GM21381 (cell line): ENCODE measurements around the gene DUSP3.

ENCODE experiments used
- ATAC-seq: cut with Tn5 transposase; IDR thresholded peaks from one replicate; pipeline ENCODE4 v1.9.1; 2021; ENCODE audit warnings: mild to moderate bottlenecking, moderate library complexity; ENCODE audit not compliant: unreplicated experiment

Gene DUSP3

DNA sequence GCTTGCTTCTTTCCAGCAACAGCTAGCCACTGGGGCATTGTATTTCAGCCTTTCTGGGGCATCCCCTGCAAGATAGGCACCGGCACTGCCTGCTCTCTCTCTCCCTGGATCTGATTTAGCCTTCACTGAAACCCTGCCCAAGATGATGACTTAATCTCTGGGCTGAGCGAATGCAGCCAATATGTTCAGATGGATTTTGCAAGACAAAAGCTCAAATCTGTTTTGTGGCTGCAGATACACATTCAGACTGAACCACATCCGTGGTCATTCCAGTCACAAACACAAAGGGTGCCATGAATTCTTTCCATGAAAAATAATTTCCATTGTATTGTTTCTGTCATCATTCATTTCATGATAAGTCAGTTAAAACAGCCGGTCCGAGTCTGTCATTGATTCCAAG, 44.4 kb downstream of the DUSP3 start:
- no peak for ATAC-seq

DNA sequence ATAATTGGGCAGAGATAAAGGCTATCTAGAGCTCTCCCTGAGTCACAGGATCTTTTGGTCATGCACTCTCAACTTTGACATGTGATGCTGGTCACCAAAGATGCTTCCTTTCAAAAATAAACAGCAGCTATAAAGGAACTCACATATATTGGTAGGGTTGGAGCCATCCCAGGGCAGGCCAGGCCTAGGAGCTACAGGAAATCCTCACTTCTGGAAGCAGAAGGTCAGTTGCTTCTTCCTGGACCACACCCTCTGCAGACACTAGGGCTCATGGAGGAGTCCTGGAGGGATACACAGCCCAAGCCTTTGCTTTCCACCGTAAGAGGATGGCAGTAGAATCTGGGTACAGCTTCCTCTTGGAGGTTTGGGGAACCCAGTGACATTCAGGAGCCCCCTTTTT, 44.8 kb downstream of the DUSP3 start:
- no peak for ATAC-seq

DNA sequence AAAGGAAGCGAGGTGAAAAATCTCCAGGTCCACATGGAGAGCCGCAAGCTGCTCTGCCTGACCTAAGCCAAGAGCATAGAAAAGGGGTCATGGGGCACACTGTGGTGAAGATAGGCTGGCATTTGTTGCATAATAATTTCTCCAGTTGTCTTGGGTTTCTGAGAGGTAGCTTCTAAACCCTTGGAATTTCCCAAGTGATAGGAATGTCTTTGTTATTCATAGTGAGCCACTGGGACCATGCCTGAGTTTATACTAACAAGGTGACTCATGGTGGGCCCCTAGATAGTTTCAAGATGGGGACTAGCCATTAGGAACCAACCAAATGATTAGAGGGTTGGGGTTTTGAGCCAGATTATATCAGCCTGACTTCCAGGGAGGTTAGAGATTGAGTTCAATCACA, 45.8 kb downstream of the DUSP3 start:
- no peak for ATAC-seq

DNA sequence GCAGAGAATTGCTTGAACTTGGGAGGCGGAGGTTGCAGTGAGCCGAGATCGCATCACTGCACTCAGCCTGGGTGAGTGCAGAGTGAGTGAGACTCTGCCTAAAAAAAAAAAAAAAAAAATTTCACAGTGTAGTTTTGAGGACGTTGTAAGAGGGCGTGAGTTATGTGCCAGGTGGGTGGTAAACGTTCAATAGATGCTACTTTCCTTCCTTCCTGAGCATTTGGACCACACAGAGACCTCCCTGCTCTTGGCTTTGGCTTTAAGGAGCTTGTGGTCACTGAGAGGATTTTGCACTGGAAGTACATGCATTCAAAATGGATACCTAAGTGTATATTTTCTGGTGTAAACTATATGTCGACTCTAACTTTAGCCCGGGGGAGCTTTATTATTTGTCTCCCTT, 50.7 kb downstream of the DUSP3 start:
- no peak for ATAC-seq

DNA sequence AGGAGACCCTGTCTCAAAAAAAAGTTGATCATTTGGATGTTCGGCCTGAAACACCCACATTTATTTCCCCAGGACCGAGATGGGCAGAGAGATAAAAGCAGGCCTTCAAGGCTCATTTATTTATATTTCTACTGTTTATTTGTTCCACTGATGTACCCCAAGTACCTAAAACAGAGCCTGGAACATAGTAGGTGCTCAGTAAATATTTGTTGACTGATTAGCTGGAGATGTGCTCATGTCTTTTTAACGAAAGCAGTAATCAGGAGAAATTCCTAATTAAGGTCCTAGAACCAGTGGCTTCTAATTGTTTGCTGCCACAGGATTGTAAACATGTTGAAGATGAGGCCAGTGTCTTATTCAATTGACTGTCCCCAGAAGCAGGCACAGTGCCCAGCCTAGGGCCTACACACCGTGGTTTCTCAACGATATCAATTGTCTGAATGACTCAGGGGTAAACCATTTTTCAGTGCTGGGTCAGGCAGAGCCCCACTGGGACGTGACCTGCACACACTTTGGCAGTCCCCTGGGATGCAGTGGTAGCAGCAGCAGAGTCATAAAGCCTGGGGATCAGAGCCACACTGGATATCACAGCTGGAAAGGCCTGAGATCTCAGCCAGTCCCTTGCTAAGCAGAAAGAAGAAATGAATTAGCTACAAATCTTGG, 54.9 kb downstream of the DUSP3 start:
- no peak for ATAC-seq

DNA sequence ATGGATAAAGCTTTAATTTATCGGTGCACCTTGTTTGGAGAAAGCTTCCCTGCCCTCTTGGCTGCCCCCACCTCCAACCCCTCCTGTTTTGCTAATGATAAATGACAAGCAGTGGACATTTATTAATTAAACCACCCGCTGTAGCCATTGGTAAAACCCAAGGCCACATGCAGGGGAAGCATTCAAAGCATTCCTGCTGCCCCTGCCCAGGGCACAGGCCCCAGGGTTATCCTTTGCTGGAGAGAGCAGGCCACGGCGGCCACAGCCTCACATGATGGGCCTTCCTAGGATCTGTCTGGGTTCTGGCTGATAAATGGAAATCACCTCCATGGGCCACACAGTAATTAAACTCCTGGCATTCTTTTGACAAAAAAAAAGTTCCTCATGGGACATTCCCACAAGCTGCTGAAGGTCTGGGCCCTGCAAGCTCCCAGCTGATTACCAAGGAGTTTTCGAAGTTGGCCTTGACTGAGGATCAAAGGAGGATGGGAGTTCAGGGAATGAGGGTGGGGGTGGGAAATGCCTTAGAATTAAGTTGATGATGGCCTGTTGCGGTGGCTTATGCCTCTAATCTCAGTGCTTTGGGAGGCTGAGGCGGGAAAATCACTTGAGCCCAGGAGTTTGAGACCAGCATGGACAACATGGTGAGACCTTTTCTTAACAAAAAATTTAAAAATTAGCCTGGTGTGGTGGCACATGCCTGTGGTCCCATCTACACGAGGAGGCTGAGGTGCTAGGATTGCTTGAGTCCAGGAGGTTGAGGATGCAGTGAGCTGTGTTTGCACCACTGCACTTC, 55.7 kb downstream of the DUSP3 start:
- no peak for ATAC-seq

DNA sequence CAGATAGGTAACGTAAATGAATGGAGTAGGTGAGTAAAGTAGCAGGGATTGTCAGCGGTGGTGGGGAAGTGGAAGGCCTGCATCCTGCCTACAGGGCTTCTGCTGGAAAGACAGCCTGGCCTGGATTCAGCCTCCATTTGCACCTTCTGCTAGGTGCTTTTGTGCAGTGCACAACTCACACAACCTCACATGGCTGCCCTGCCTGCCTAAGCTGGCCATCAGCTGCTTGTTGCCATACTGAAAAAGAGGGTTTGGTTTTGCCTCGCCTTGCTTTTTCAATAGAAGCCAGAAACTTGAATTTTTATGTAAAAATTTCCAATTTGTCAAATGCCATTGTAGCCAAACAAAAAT, 56.5 kb downstream of the DUSP3 start:
- no peak for ATAC-seq

DNA sequence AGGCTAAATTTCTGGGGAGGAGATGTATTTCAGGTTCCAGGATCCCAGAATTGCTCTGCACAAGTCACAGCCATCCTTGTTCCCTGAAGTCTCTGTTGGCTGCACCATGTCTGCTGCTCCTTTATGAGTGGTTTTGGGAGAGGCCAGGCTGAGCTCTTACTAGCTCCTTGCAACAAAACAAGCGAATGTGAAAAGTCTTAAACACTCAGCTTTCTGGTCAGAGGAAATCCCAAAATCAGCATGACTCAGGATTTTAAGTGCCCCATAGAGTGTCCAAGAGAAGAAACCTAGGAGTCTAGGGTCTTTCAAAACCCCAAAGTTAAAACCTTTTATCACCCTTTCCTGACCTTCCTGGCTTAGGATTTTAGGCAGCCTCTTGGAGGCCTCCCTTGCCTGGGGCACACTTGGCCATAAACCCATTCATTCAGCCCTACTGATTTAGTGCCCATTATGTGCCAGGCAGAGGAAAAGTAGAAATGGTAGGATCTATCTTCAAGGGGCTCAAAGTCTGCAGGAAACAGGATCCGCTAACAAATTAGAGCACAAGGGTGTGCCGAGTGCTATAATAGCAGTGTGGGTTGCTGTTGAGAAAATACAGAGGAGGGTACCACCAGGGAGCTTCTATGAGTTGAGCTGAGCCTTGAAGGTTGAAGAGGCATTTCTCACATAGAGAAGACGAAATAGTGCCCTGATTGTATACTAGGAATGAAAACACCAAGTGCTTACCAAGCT, 57.1 kb downstream of the DUSP3 start:
- no peak for ATAC-seq

DNA sequence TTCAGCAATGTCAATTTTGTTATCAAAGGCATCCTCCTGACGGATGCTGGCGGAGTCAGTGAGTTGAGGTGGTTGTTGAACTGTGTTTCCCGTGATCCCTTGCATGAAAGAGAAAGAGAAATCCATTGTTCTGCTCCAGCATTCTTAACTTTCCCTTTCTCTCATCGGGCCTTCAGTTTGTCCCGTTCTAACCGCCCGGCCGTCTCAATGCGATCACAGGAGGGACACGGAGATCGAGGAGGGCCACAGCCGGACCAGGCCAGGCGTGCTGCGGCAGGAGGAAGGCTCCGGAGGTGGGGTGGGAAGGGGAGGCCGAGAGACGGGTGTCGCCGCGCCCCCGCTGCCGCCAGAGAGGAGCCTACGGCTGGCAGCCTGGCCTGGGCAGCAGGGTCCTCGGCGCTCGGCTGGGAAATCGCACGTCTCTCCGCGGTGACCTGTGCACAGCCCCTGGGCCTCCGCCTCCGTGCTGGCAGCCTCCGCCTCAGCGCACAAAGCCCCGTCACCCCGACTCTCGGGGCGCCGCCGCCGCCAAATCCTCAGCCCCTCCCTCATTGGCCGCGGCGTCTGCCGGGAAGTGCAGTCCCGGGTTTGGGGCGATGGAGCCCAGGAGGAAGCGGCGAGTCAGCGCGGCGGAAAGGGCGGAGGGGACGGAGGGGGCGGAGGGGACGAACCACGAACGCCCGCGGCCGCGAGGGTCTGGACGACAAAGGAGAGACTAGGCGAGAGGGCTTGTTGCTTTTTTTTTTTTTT, 58.3 kb downstream of the DUSP3 start:
- peak; percentile 56 for ATAC-seq

DNA sequence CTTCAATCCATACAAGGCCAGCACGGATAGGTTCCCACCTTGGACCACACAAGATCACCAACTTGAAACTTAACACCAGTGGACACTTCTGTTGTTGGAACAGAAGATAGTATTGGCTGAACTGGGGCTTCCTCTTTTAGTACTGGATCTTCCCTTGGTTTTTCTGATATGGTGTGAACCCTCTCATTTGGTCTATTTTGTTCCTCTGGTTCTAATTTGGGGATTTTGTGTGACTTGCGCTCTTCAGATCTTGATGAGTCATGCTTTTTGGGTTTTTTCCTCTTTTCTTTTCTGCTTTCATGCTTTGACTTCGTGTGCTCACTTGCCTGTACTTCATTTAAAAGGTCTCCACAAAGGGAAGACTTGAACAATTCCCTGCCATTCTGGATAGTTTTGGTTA, 59.2 kb downstream of the DUSP3 start:
- ATAC-seq = no peak

DNA sequence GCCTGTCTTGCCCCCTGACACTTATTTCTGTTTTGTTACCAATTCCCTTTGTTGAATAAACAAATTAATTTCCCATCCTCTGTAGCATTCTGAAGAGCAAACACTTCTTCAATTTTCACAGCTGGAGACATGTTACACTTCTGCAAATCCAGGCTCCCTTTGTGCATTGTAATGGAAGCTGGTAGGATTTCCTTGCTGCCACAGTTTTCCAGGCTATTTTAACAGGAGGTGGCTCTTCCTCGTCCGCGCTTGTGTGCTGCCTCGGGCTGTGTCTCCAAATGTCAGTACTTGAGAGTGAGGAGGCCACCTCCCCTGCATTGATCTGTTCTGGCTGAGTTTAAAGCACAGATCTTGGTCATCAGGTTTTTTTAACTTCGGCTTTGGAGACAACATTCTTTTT, 60.2 kb downstream of the DUSP3 start:
- ATAC-seq = no peak

DNA sequence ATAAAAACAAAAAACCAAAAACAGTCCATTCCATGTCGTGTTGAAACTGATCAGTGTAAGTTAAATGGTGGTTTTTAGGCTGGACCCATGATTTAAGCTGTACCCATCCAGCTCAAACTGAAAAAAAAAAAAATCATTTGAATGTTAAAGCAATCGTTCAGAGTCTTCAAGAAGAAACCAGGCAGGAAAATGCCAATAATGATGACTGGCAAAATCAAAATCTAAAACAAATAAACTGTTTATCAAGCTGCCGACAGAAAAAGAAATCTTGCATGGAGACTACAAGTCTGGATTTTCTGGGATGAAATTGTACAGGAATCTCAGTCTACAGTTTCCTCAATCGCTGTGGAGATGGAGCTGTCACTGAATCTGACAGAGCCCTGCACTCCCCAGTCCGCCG, 60.9 kb downstream of the DUSP3 start:
- ATAC-seq = no peak
